Nephron (organoid): ENCODE data around the gene NNT.
A peak's percentile ranks its signal among the peaks of the same experiment; 100 is the strongest.
"Not testable (repeated sequence)": the region's sequence is repeated elsewhere in the genome, so short reads cannot be mapped to it uniquely, and the experiment has no call there.

Experiments used
- H3K27ac Mint-ChIP-seq, 3 experiments: 2 replicates each; pipeline ENCODE4 v1.8.0; 2020; ENCODE audit warnings: mixed read lengths in 3 of 3, mild to moderate bottlenecking in 2 of 3, moderate library complexity in 1 of 3
- H3K27me3 Mint-ChIP-seq: 2 replicates; pipeline ENCODE4 v1.8.0; 2021; ENCODE audit warnings: low read depth, mild to moderate bottlenecking, moderate library complexity, mixed read lengths
- H3K36me3 Mint-ChIP-seq: 2 replicates; pipeline ENCODE4 v1.8.0; 2020; ENCODE audit warnings: low read depth, mixed read lengths
- H3K4me1 Mint-ChIP-seq: 2 replicates; pipeline ENCODE4 v1.8.0; 2020; ENCODE audit warnings: mixed read lengths
- H3K4me3 Mint-ChIP-seq, 3 experiments: 2 replicates each; pipeline ENCODE4 v1.8.0; 2020; ENCODE audit warnings: mild to moderate bottlenecking in 3 of 3, mixed read lengths in 3 of 3, moderate library complexity in 2 of 3
- H3K9me3 Mint-ChIP-seq: 2 replicates; pipeline ENCODE4 v1.8.0; 2020; ENCODE audit warnings: mixed read lengths
- TF ChIP-seq, protein P1 (sequence below), 3 experiments: fragments of 200-600 bp; sonication (generic); IDR thresholded peaks; one replicate each; pipeline ENCODE4 v1.5.0; 2021; ENCODE audit warnings: antibody characterized with exemption in 3 of 3; ENCODE audit not compliant: unreplicated experiment in 3 of 3

Gene NNT

GRCh38 chr5:43702815-43703214, 99.8 kb downstream of the NNT start:
- H3K27me3 Mint-ChIP-seq, result no peaks in the 10 kb centered on the region
- peaks cover 5% of the 10 kb centered on the region for H3K4me1 Mint-ChIP-seq
- peak overlapping the region in 2 of 3 experiments; percentile 10 to 29 for H3K27ac Mint-ChIP-seq
- no peak overlapping the region for H3K4me3 Mint-ChIP-seq
- TF ChIP-seq, protein P1, sequence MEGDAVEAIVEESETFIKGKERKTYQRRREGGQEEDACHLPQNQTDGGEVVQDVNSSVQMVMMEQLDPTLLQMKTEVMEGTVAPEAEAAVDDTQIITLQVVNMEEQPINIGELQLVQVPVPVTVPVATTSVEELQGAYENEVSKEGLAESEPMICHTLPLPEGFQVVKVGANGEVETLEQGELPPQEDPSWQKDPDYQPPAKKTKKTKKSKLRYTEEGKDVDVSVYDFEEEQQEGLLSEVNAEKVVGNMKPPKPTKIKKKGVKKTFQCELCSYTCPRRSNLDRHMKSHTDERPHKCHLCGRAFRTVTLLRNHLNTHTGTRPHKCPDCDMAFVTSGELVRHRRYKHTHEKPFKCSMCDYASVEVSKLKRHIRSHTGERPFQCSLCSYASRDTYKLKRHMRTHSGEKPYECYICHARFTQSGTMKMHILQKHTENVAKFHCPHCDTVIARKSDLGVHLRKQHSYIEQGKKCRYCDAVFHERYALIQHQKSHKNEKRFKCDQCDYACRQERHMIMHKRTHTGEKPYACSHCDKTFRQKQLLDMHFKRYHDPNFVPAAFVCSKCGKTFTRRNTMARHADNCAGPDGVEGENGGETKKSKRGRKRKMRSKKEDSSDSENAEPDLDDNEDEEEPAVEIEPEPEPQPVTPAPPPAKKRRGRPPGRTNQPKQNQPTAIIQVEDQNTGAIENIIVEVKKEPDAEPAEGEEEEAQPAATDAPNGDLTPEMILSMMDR (IDR thresholded peaks at IDR 0.05; ENCODE audit: unreplicated experiment in 3 of 3), result no peak
- no peaks in the 10 kb centered on the region for H3K9me3 Mint-ChIP-seq
- H3K36me3 Mint-ChIP-seq, result peaks cover 33% of the 10 kb centered on the region

- no peak overlapping the region for H3K27ac Mint-ChIP-seq
- H3K4me3 Mint-ChIP-seq, result no peak overlapping the region
- TF ChIP-seq, protein P1 (IDR thresholded peaks at IDR 0.05; ENCODE audit: unreplicated experiment in 3 of 3), result no peak
- H3K4me1 Mint-ChIP-seq, result peaks cover 5% of the 10 kb centered on the region
- H3K9me3 Mint-ChIP-seq, result no peaks in the 10 kb centered on the region
- H3K27me3 Mint-ChIP-seq, result no peaks in the 10 kb centered on the region
- peaks cover 29% of the 10 kb centered on the region for H3K36me3 Mint-ChIP-seq
Measured at GRCh38 chr5:43704243-43704642, 101.3 kb downstream of the NNT start.

DNA sequence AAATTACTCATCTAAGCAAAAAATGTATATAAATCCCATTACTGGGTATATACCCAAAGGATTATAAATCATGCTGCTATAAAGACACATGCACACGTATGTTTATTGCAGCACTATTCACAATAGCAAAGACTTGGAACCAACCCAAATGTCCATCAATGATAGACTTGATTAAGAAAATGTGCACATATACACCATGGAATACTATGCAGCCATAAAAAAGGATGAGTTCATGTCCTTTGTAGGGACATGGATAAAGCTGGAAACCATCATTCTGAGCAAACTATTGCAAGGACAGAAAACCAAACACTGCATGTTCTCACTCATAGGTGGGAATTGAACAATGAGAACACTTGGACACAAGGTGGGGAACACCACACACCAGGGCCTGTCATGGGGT, 103.6 kb downstream of the NNT start:
- not testable (repeated sequence) for H3K9me3 Mint-ChIP-seq, H3K27me3 Mint-ChIP-seq, H3K4me1 Mint-ChIP-seq, H3K27ac Mint-ChIP-seq, H3K4me3 Mint-ChIP-seq
- H3K36me3 Mint-ChIP-seq, result peaks cover 20% of the 10 kb centered on the region

GRCh38 chr5:43711496-43711895, 108.5 kb downstream of the NNT start:
- TF ChIP-seq, protein P1 (IDR thresholded peaks at IDR 0.05; ENCODE audit: unreplicated experiment in 3 of 3), result no peak
- H3K4me3 Mint-ChIP-seq, result no peak overlapping the region

DNA sequence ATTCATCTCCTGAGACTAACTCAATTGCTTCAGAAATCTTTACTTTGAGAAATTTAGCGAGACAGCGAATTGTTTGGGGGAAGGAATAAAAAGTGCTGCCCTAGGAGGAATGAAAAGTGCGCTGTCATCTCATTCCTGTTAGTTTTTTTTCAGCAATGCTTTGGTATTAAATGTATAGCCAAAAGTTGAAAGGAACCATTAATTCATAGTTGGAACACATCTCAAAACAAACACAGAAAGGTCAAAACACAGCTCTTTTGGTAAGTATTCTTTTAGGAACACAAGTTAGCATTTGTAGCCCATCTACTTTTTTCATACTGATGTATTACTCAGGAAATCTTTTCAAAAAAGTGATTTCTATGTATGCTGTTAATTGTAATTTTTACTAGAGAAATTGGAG, 109.1 kb downstream of the NNT start:
- H3K4me3 Mint-ChIP-seq, result no peak overlapping the region
- TF ChIP-seq, protein P1 (IDR thresholded peaks at IDR 0.05; ENCODE audit: unreplicated experiment in 3 of 3), result no peak
- H3K4me1 Mint-ChIP-seq, result no peaks in the 10 kb centered on the region
- H3K9me3 Mint-ChIP-seq, result peaks cover 2% of the 10 kb centered on the region
- no peaks in the 10 kb centered on the region for H3K27me3 Mint-ChIP-seq
- H3K27ac Mint-ChIP-seq, result peak overlapping the region in 1 of 3 experiments; percentile 52
- H3K36me3 Mint-ChIP-seq, result no peaks in the 10 kb centered on the region

More at GRCh38 chr5:43711496-43711895, 108.5 kb downstream of the NNT start:
- Mint-ChIP-seq H3K9me3 (peaks cover 2% of the 10 kb centered on the region), H3K27ac (peak overlapping the region in 1 of 3 experiments; percentile 52), H3K4me1 (no peaks in the 10 kb centered on the region), H3K36me3 (no peaks in the 10 kb centered on the region), H3K27me3 (no peaks in the 10 kb centered on the region)

GRCh38 chr5:43719783-43720182, 116.8 kb downstream of the NNT start:
- H3K27me3 Mint-ChIP-seq, H3K4me1 Mint-ChIP-seq, H3K36me3 Mint-ChIP-seq, H3K27ac Mint-ChIP-seq, H3K4me3 Mint-ChIP-seq: not testable (repeated sequence)
- peaks cover 20% of the 10 kb centered on the region for H3K9me3 Mint-ChIP-seq

DNA sequence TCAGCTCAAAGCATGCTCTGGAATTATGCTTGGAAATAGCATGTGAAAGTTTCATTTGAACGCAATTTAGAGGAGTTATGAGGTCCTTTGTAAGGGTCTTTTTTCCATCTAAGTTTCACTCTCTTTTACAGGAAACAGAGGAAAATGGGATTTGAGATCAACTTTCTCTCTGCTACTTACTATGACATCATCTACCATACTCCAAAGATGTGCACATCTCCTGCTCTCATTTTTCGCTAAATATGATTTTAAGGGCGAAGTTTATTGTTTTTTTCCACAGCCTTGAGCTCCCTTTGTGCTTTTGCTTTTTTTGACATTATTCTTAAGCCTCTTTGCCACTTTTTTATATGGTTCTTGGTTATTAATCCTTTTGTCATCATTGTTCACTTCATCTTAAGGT, 125.6 kb downstream of the NNT start:
- TF ChIP-seq, protein P1 (IDR thresholded peaks at IDR 0.05; ENCODE audit: unreplicated experiment in 3 of 3), result no peak
- Mint-ChIP-seq H3K27ac (no peak overlapping the region), H3K4me1 (peaks cover 4% of the 10 kb centered on the region), H3K9me3 (peaks cover 12% of the 10 kb centered on the region), H3K27me3 (no peaks in the 10 kb centered on the region), H3K36me3 (no peaks in the 10 kb centered on the region), H3K4me3 (no peak overlapping the region)
